Measurements from ENCODE around the gene GRM4. TPM values are rescaled to one million over a fixed set of nuclear protein-coding genes. Genes with fewer than 3 reads are reported as not detected.
A peak's percentile ranks its signal among the peaks of the same experiment; 100 is the strongest.

The GRM4 gene
- total and polyA plus RNA-seq, 2 donors from 2014 or later: not detected

- no peak for FAIRE-seq
- no peak for TF ChIP-seq CTCF (IDR thresholded peaks at IDR 0.05; ENCODE audit: borderline replicate concordance, extremely low read depth, insufficient read depth)
- no peaks in the 10 kb centered on the region for H3K27me3 ChIP-seq (ENCODE audit: control insufficient read depth, insufficient read depth, low read length)
- no peak overlapping the region for H3K27ac ChIP-seq (ENCODE audit: low read depth in 2 of 2, low read length in 2 of 2)
- no peaks in the 10 kb centered on the region for H3K4me1 ChIP-seq (ENCODE audit: control insufficient read depth in 2 of 3, insufficient read depth in 2 of 3, low read depth in 1 of 3, low read length in 3 of 3)
- H3K9me3 ChIP-seq (ENCODE audit: control insufficient read depth in 2 of 3, insufficient read depth in 1 of 3, low read length in 3 of 3): peaks cover 0 to 4% (median 0%) of the 10 kb centered on the region in 3 donors
- H3K36me3 ChIP-seq (ENCODE audit: control insufficient read depth in 2 of 3, insufficient read depth in 3 of 3, low read length in 3 of 3): no peaks in the 10 kb centered on the region
- DNase-seq: peak in 1 of 5 donors; percentile 25
- intact Hi-C loops (cut with DNase I): no loop called here
- no peak overlapping the region for H3K4me3 ChIP-seq (ENCODE audit: low read length in 3 of 3)
- H3K9ac ChIP-seq (ENCODE audit: low read length in 3 of 3): no peak overlapping the region
Measured at GRCh38 chr6:33993091-33993490, 152.8 kb downstream of the GRM4 start.

GRCh38 chr6:33992191-33992590 lies 153.7 kb downstream of the GRM4 start:
- DNase-seq (peak in 3 of 5 donors; percentile 4 to 32 (median 9)), FAIRE-seq (no peak)
- no peak overlapping the region for H3K27ac ChIP-seq (ENCODE audit: low read depth in 2 of 2, low read length in 2 of 2)
- no peak for TF ChIP-seq CTCF (IDR thresholded peaks at IDR 0.05; ENCODE audit: borderline replicate concordance, extremely low read depth, insufficient read depth)
- intact Hi-C loops (cut with DNase I): no loop called here
- no peaks in the 10 kb centered on the region for H3K36me3 ChIP-seq (ENCODE audit: control insufficient read depth in 2 of 3, insufficient read depth in 3 of 3, low read length in 3 of 3)
- no peak overlapping the region for H3K9ac ChIP-seq (ENCODE audit: low read length in 3 of 3)
- H3K27me3 ChIP-seq (ENCODE audit: control insufficient read depth, insufficient read depth, low read length): no peaks in the 10 kb centered on the region
- H3K9me3 ChIP-seq (ENCODE audit: control insufficient read depth in 2 of 3, insufficient read depth in 1 of 3, low read length in 3 of 3): peaks cover 0 to 4% (median 0%) of the 10 kb centered on the region in 3 donors
- no peaks in the 10 kb centered on the region for H3K4me1 ChIP-seq (ENCODE audit: control insufficient read depth in 2 of 3, insufficient read depth in 2 of 3, low read depth in 1 of 3, low read length in 3 of 3)
- no peak overlapping the region for H3K4me3 ChIP-seq (ENCODE audit: low read length in 3 of 3)

- Histone ChIP-seq H3K9me3 (ENCODE audit: control insufficient read depth in 2 of 3, insufficient read depth in 1 of 3, low read length in 3 of 3) (peaks cover 0 to under 1% (median 0%) of the 10 kb centered on the region in 3 donors), H3K27ac (ENCODE audit: low read depth in 2 of 2, low read length in 2 of 2) (no peak overlapping the region), H3K36me3 (ENCODE audit: control insufficient read depth in 2 of 3, insufficient read depth in 3 of 3, low read length in 3 of 3) (no peaks in the 10 kb centered on the region), H3K27me3 (ENCODE audit: control insufficient read depth, insufficient read depth, low read length) (no peaks in the 10 kb centered on the region), H3K9ac (ENCODE audit: low read length in 3 of 3) (no peak overlapping the region), H3K4me1 (ENCODE audit: control insufficient read depth in 2 of 3, insufficient read depth in 2 of 3, low read depth in 1 of 3, low read length in 3 of 3) (no peaks in the 10 kb centered on the region), H3K4me3 (ENCODE audit: low read length in 3 of 3) (no peak overlapping the region)
- intact Hi-C loops (cut with DNase I): no loop called here
- DNase-seq: peak in 1 of 5 donors; percentile 15
- no peak for FAIRE-seq
- TF ChIP-seq CTCF (IDR thresholded peaks at IDR 0.05; ENCODE audit: borderline replicate concordance, extremely low read depth, insufficient read depth): no peak
Measured at GRCh38 chr6:33991610-33992009, 154.3 kb downstream of the GRM4 start.

- no peaks in the 10 kb centered on the region for H3K4me1 ChIP-seq (ENCODE audit: control insufficient read depth in 2 of 3, insufficient read depth in 2 of 3, low read depth in 1 of 3, low read length in 3 of 3)
- no peak for TF ChIP-seq CTCF (IDR thresholded peaks at IDR 0.05; ENCODE audit: borderline replicate concordance, extremely low read depth, insufficient read depth)
- no peak overlapping the region for H3K9ac ChIP-seq (ENCODE audit: low read length in 3 of 3)
- H3K36me3 ChIP-seq (ENCODE audit: control insufficient read depth in 2 of 3, insufficient read depth in 3 of 3, low read length in 3 of 3): no peaks in the 10 kb centered on the region
- FAIRE-seq (no peak), DNase-seq (peak in 2 of 5 donors; percentile 32 to 39)
- H3K9me3 ChIP-seq (ENCODE audit: control insufficient read depth in 2 of 3, insufficient read depth in 1 of 3, low read length in 3 of 3): no peaks in the 10 kb centered on the region
- H3K4me3 ChIP-seq (ENCODE audit: low read length in 3 of 3): no peak overlapping the region
- intact Hi-C loops (cut with DNase I): no loop called here
- H3K27me3 ChIP-seq (ENCODE audit: control insufficient read depth, insufficient read depth, low read length): no peaks in the 10 kb centered on the region
- no peak overlapping the region for H3K27ac ChIP-seq (ENCODE audit: low read depth in 2 of 2, low read length in 2 of 2)
Measured at GRCh38 chr6:33990061-33990541, 155.8 kb downstream of the GRM4 start.
